G401.6 (cell line): ENCODE data around the gene ERC1.
"Not testable (repeated sequence)": the region's sequence is repeated elsewhere in the genome, so short reads cannot be mapped to it uniquely, and the experiment has no call there.

ENCODE experiments used
- FAIRE-seq: peaks from 2 replicates; lab custom pipeline; 2012; peaks lifted over from hg19 to GRCh38; lab: Jason Lieb, UNC

ERC1 gene

GRCh38 chr12:988646-989045 is 2.4 kb upstream of the ERC1 start:
- no peak for FAIRE-seq

- no peak for FAIRE-seq
These were observed 2.0 kb upstream of the ERC1 start for GRCh38 chr12:989051-989450.

DNA sequence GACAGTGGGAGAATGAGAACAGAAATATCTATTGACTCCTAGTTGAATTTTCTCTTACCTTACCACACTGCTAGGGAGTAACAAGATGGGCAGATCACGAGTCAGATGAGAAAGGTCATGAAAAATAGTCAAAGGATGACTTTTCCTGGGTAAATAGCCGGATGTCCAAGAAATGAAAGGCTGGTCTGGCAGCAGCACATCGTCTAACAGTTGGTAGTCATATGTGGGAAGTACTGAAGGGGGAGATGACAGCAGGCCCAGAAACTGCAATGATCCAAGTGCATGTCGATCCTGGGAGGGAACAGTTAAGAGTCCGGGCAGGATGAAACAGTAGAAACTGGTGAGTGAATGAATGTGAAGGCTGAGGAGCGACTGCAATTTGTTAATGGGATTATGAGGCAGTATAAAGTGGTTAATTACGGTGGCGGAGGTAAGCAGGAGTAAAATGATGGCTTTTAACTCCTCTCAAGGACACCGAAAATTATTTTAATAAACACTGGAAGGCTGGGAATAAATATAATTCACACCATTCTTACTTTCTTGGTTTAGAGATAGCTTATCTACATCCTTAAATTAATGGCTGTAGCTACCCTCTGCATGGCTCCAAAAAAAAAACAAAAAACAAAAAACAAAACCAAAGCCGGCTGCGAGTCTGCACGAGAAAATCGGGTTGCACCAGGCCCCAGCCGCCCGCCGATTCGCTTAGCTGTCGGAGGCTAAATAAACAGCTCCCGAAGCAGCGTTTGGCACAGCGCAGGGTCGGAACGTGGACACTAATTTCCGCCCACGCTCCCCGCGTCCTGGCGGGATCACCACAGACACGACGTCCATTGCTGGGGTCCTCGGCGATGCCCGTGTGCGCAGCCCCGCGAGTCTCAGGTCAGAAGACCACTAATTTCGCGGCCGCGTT is 1.0 kb upstream of the ERC1 start:
- FAIRE-seq = peak; percentile 21

GRCh38 chr12:991350-992333 is 619 bp downstream of the ERC1 start:
- no peak for FAIRE-seq

GRCh38 chr12:992647-993046 is 1.6 kb downstream of the ERC1 start:
- no peak for FAIRE-seq

- no peak for FAIRE-seq
These were observed 5.9 kb downstream of the ERC1 start for GRCh38 chr12:996881-997280.

- FAIRE-seq = no peak
These were observed 6.5 kb downstream of the ERC1 start for GRCh38 chr12:997505-997904.

GRCh38 chr12:998020-998874 is 7.2 kb downstream of the ERC1 start:
- no peak for FAIRE-seq

- not testable (repeated sequence) for FAIRE-seq
These were observed 8.7 kb downstream of the ERC1 start for GRCh38 chr12:999736-1000135.

DNA sequence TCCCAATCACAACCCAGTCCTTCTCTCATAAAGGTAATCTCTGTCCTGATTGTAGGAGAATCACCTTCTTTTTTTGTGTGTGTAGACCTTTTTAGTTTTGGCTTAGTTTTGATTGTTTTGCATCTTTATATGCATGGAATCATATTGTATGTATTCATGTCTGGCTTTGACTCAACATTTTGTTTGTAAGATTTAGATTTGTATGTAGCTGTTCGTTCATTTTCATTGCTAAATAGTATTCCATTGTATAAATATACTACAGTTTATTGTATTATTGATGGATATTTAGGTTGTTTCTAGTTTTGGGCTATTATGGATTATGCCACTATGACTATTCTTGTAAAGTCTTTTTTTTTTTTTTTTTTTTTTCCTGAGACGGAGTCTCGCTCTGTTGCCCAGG is 10.5 kb downstream of the ERC1 start:
- no peak for FAIRE-seq

GRCh38 chr12:1003600-1004271 is 12.7 kb downstream of the ERC1 start:
- FAIRE-seq = no peak

GRCh38 chr12:1006255-1006654 is 15.2 kb downstream of the ERC1 start:
- no peak for FAIRE-seq

GRCh38 chr12:1007276-1007675 is 16.3 kb downstream of the ERC1 start:
- FAIRE-seq = no peak

DNA sequence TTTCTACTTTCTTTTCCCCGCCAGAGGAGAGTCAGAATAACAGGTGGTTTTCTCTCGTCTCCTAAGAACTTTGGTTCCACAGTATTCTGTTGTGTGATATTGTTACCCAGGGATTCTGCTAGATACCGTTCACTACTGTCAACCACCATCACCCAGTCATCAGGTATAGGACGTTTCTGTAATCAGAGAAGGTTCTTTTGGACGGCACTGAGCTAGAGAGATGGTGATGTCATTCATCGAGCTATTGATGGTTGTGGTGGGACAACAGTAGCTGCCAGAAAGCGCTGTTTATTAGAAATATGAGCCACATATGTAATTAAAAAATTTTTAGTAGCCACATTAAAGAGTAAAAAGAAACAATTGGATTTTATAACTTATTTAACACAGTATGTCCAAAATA is 17.0 kb downstream of the ERC1 start:
- no peak for FAIRE-seq

DNA sequence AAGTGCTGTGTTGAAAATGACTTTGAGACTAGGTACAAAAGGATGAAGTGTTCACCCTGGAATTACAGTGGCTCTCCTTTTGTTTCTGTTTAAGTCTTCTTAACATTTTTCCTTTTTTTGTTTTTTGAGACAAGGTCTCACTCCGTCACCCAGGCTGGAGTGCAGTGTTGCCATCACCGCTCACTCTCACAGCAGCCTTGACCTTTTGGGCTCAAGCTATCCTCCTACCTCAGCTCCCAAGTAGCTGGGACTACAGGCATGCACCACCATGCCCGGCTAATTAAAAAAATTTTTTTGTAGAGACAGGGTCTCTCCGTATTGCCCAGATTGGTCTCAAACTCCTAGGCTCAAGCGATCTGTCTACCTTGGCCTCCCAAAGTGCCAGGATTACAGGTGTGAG is 20.1 kb downstream of the ERC1 start:
- no peak for FAIRE-seq

DNA sequence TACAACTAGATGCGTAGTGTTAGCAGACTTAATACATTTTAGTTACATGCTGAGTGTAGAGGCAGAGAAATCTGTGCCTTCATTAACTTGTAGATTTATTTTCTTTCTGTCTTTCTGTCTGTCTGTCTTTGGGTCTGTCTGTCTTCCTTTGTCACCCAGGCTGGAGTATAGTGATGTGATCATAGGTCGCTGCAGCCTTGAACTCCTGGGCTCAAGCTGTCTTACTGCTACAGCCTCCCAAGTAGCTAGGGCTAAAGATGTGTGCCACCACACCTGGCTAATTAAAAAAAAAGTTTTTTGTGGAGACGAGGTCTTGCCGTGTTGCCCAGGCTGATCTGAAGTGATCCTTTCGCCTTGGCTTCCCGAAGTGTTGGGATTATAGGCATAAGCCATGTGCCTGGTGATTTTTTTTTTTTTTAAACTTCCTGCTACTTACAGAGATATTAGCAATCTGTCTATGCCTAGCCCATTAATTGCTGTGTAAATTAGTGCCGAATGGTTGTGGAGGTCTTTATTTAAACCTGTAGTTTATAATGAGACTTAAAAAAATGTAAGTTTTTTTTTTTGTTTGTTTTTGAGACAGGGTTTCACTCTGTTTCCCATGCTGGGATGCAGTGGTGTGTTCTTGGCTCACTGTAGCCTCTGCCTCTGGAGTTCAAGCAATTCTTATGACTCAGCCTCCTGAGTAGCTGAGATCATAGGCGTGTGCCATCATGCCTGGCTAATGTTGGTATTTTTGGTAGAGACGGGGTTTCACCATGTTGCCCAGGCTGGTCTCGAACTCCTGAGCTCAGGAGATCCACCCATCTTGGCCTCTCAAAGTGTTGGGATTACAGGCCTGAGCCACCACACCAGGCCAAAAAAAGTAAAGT is 22.8 kb downstream of the ERC1 start:
- no peak for FAIRE-seq

DNA sequence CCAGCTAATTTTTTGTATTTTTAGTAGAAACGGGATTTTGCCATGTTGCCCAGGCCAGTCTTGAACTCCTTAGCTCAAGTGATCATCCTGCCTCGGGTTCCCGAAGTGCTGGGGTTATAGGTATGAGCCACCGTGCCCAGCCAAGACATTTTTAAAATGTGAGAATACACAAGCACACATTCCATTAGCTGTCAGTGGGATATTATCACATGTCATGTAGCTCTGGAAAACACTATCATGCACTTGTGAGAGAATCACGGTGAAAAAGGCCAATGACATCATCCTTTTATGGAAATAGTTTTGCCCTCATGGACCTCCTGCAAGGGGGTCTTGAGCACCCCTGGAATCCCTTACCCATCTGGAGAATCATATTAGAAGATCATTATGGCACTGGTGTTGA is 28.3 kb downstream of the ERC1 start:
- FAIRE-seq = no peak

GRCh38 chr12:1020389-1020788 is 29.4 kb downstream of the ERC1 start:
- no peak for FAIRE-seq

- no peak for FAIRE-seq
These were observed 31.3 kb downstream of the ERC1 start for GRCh38 chr12:1022032-1022970.
